Keratinocyte (primary cell): ENCODE results near the gene TNRC6A.

Experiments
- EZH2 ChIP-seq: IDR thresholded peaks from one replicate; pipeline ENCODE4 v1.6.1; 2012; ENCODE audit warnings: inconsistent platforms, mild to moderate bottlenecking, low read length, moderate library complexity
- TF ChIP-seq, protein P1 (sequence below), 3 experiments: IDR thresholded peaks in 1 of 3; conservative IDR thresholded peaks in 1 of 3; optimal IDR thresholded peaks in 1 of 3; 2 replicates in 2 of 3; 3 replicates in 1 of 3; pipeline versions ENCODE3 to v1.5.1; 2011; ENCODE audit warnings: low read length in 3 of 3, mild to moderate bottlenecking in 3 of 3, moderate library complexity in 2 of 3, control low read depth in 1 of 3, inconsistent platforms in 1 of 3; ENCODE audit not compliant: insufficient read depth in 2 of 3; ENCODE audit errors: extremely low read depth in 1 of 3

DNA sequence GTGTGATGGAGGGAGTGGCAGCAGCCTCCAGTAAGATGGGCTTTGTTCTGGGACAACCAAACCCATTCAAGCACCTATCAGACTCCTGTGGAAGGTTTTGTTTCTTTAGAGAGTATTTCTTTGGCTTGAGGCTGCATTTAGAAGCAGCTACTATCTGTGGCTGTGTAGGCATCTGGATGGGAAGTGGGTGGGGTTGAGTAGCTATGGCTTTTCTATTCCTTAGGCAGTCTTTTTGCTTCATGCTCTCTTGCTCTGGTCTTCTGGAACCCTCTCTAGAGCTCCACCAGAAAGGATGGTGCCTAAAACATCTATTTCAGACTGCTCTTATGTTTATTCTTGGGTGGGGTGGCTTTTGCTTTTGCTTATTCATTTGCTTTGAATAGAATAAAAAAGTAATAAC is 19.9 kb downstream of the TNRC6A start:
- TF ChIP-seq, protein P1, sequence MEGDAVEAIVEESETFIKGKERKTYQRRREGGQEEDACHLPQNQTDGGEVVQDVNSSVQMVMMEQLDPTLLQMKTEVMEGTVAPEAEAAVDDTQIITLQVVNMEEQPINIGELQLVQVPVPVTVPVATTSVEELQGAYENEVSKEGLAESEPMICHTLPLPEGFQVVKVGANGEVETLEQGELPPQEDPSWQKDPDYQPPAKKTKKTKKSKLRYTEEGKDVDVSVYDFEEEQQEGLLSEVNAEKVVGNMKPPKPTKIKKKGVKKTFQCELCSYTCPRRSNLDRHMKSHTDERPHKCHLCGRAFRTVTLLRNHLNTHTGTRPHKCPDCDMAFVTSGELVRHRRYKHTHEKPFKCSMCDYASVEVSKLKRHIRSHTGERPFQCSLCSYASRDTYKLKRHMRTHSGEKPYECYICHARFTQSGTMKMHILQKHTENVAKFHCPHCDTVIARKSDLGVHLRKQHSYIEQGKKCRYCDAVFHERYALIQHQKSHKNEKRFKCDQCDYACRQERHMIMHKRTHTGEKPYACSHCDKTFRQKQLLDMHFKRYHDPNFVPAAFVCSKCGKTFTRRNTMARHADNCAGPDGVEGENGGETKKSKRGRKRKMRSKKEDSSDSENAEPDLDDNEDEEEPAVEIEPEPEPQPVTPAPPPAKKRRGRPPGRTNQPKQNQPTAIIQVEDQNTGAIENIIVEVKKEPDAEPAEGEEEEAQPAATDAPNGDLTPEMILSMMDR (optimal IDR thresholded peaks at IDR 0.05 in 1 of 3, IDR thresholded peaks at IDR 0.05 in 1 of 3, conservative IDR thresholded peaks at IDR 0.05 in 1 of 3; ENCODE audit: extremely low read depth in 1 of 3, insufficient read depth in 2 of 3, low read length in 3 of 3), result no peak
- TF ChIP-seq EZH2, result no peak
